GM18873 (cell line): ENCODE data around the gene C2orf78.
"Not testable (repeated sequence)": the region's sequence is repeated elsewhere in the genome, so short reads cannot be mapped to it uniquely, and the experiment has no call there.

Experiments used
- ATAC-seq: cut with Tn5 transposase; IDR thresholded peaks from one replicate; pipeline ENCODE4 v1.9.1; 2021; ENCODE audit warnings: mild to moderate bottlenecking, moderate library complexity, moderate number of reproducible peaks; ENCODE audit not compliant: unreplicated experiment, low FRiP score

C2orf78 gene

DNA sequence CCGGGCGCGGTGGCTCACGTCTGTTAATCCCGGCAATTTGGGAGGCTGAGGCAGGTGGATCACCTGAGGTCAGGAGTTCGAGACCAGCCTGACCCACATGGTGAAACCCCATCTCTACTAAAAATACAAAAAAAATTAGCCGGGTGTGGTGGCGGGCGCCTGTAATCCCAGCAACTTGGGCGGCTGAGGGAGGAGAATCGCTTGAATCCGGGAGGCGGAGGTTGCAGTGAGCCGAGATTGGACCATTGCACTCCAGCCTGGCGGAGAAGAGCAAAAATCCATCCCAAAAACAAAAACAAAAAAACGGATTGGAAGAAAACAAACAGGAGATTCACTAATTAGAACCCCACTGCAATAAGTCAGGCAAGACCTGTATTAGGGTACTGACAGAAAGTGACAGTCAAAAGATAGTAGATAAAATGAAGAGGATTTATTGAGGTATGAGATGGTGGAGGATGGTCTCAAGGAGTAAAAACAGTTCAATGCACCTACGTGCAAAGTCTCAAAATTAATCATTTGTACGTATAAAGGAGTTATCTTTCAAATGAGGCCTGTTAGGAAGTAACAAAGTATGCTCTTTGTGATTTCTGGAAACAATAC lies 5.0 kb upstream of the C2orf78 start:
- not testable (repeated sequence) for ATAC-seq

DNA sequence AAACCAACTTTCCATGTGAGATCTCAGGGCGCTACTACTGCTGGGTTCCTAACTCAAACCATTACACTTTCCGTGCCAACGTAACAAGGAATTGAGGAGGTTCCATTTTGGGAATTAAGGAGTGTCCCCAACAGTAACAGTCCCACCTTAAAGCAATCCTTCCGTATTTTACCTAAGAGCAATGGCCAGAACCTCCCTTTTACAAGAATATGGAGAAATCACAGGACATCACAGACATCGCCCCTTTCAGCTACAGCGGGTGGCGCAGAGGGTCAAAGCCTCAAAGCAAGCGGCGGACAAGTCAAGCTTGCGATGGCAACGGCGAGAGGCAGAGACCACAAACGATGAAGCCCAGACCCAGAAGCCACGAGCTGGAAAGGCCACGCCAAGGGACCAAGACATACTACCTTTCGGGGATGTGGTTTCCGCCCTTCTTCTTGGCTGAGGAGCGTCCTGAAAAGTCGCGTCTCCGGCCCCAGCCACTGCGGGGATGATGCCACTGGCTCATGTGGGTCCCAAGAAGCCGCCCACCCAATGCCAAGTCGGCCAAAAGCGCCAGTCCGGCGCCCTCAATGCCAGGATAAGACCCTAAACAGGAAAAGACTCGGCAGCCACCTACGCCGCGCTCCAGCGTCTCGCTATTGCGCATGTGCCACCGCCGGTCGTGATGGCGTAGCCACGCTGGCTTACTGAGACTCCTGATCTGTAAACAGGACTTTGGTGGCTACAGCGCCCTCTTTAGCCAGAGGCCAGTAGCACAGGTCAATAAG lies 4.3 kb upstream of the C2orf78 start, which contains the start of gene DUSP11:
Gene DUSP11 (minus strand): TSS at position 637 of the 770 bp plus-strand sequence. CDS start 129 bp downstream, at position 508.
- peak; percentile 97 for ATAC-seq

DNA sequence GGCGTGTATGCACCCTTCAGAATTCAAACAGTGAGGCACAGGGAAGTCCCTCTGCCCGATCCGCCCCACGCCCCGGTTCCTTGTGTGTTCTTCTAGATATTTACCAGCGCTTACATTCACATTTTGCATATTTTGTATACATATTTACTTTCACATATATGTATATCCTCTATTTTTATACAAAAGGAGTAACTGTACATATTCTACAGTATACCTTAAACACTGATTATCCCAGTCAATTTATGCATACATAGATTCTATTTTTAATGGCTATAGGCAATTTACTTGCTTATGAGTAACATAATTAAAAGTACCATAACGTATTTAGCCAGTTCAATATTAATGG lies 3.8 kb upstream of the C2orf78 start:
- no peak for ATAC-seq

DNA sequence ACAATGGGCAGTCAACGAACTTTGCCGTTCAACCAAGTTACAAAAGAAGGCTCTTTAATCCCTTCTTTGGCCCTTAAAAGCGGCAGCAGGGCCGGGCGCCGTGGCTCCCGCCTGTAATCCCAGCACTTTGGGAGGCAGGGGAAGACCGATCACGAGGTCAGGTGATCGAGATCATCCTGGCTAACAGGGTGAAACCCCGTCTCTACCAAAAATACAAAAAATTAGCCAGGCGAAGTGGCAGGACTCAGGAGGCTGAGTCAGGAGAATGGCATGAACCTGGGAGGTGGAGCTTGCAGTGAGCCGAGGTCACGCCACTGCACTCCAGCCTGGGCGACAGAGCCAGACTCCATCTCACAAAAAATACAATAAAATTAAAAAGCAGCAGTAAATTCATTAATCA lies 581 bp upstream of the C2orf78 start:
- ATAC-seq = not testable (repeated sequence)

DNA sequence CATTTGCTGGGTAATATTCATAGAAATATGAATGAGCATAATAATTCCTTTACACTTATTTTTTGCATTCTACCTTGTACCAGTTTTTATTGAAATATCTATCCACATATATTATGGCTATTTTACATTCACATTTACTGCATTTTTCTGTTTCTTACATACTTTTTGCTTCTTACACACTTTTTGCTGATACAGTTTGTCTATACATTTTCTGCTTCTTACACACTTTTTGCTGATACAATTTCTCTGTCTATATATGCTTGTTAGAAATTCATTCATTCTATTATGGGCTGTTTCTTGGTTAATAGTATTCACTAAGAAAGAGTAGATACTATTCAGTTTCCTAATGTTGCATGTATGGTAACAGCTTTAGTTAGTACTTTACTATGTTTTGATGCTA lies 27.9 kb downstream of the C2orf78 start:
- no peak for ATAC-seq

DNA sequence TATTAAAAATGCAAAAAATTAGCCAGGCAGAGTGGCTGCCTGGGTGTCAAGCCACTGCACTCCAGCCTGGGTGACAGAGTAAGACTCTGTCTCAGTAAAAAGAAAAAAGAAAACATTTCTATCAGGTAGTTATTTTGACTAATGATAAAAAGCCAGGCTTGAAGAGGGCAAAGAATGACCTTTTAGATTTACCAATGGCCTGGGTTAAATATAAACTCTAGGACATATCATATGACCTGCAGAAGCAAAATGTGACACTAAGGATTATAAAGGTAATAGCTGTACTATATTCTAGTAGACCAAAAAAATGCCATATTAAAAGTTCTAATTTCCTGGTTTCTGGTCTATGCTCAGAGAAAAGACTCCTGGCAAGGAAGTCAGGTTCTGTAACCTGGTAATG lies 28.7 kb downstream of the C2orf78 start:
- no peak for ATAC-seq

DNA sequence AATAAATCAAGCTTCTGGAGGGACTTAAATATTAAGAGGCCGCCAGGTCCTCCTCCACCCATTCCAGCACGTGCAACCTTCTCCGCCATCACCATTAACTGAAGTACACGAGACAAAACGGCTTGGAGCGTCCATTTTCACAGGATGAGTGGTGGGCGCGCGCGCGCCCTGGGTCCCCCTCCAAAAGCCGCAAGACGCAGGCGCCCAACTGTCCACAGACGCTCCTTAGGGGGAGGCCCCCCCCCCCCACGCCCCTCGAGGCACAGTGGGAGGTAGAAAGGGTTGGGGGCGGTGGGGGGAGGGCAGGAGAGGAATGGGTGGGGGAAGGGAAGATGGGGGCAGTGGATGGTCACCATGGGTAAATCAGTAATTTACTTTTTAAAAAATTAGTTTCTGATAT lies 34.3 kb downstream of the C2orf78 start:
- no peak for ATAC-seq

DNA sequence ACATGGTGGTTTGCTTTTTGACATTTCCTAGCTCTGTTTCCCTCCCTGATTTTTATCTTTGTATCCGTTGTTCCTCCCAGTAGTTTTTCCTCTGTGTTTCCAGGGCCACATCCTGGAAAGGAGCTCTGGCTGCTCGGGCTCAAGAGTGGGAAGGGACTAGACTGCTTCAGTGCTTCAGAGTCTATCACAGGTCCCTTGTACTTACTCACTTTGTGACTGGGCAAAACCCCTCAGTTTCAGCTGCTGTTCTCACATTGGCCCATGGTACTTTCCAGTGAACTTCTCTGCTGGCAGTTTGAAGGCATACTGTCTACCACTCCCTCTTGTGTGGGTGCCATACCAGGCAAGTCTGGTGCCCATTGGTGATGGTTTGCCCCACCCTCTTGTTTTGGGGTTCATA lies 37.2 kb downstream of the C2orf78 start:
- ATAC-seq = peak; percentile 66

DNA sequence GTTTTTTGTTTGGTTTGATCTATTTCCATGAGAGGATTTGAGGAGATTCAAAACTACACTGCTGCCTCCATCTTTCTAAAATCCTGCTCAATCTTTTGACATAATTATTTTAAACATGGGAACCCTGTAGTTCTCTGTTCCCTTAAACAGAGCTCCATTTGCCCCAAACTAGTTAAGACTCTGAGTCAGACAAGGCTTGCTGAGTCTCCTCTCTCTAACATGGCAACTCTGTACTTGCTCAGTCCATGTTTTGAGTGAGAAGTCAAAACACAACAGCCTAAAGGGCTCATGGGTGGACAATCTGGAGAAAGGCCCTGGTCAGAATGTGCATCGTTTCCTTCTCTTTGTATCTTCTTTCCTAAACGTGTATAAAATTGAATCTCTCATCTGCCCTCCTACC lies 37.7 kb downstream of the C2orf78 start:
- ATAC-seq = no peak

DNA sequence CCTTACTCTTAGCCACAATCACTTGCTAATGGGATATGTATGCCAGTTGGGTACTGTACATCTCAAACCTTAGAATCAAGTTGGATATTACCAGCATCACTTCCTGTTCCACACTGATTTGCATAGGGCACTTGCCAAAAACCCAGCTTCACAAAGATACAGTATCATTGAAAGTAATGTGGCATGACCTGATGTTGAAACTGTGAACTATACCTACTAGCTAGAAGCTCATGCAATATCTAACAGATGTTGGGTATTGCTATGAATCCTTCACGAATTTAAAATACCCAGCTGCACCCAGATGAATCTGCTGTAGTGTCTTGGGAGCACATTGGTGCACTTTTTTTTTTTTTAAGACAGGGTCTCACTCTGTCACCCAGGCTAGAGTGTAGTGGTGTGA lies 38.3 kb downstream of the C2orf78 start:
- peak; percentile 66 for ATAC-seq

DNA sequence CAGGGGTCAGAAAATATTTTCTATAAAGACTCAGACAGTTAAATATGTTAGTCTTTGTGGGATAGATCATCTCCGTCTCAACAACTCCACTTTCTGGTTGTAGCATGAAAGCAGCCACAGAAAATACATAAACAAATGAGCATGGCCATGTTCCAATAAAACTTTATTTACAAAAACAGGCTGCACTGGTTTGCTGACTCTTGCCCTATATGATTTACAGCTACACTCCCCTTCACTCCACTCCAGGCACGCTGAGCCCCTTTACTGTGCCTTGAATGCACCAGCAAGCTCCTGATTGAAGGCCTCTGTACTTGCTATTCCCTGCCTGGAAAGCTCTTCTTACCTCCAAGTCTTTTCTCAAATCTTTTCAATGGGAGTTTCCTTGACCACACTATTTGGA lies 39.0 kb downstream of the C2orf78 start:
- ATAC-seq = no peak

DNA sequence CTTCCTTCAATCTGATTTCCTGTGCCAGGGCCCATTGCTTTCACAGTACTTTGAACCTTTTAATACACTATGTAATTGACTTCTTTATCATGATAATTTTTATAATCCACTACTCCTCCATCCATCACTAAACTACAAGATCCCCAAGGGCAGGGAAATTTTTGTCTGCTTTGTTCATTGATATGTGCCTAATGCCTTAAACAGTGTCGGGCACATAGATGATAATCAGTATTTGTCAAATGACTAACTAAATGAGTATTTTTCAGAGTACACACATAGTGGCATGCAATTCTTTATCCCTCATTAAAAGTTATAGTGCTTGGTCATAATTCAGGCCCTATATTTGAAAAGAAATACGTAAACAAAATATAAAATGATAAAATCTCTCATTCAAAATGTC lies 39.4 kb downstream of the C2orf78 start:
- no peak for ATAC-seq

DNA sequence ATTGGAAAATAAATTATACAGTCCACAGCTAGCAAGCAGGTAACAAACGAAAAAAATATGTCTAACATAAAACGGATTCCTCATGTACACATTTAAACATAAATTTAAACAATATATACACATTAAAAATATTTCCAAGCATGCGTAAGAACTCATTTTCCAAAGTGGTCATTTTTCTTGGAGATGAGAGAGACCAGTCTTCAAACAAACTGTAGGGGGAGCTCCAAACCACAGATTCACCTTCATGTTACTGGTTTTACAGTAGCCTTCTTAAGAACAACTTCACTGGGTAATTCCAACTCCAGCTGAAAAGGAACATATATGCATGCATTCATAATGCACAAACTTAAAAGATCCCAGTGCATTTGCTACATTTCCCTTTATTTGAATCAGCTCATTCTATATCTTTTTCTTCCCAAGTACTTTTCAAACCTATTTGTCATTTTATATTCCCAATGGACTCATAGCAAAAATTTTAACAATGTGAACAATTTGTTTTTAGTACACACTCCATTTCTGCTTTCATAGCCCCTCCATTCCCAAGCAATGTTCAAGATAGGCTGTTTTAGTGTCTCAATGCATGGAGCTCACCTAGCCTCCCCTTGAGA lies 40.0 kb downstream of the C2orf78 start:
- ATAC-seq = no peak

DNA sequence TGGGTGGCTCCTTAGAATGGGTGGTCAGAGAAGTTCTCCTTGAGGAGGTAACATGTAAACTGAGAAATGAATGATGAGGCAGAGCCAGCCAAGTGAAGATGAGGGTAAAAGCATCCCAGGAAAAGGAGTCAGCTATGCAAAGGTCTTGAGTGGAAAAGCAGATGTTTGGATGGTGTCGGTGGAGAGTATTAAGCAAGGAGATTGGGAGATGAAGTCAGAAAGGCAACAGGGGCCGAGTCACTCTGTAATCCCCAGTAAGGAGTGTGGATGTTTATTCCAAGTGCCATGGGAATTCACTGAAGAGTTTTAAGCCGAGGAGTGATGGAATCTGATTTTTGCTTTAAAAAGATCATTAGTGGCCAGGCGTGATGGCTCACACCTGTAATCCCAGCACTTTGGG lies 41.4 kb downstream of the C2orf78 start:
- ATAC-seq = no peak

DNA sequence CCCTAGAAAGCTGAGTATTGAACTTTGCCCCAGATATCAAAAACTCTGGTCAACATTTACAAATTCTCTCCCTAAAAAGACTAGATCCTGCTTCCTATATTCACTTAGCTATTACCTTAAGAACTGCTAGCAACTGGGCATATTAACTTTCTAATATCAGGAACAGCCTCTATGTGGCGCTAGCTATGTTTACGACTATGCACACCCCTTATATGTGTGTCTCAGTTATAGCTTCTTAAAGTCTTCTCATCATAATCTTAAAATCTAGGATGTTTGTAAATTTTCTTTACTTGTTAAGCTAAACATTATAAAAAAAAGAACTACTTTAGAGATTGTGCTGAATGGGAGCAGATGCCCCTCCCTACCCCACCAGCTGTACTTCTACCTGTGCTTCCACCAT lies 43.0 kb downstream of the C2orf78 start:
- ATAC-seq = no peak

DNA sequence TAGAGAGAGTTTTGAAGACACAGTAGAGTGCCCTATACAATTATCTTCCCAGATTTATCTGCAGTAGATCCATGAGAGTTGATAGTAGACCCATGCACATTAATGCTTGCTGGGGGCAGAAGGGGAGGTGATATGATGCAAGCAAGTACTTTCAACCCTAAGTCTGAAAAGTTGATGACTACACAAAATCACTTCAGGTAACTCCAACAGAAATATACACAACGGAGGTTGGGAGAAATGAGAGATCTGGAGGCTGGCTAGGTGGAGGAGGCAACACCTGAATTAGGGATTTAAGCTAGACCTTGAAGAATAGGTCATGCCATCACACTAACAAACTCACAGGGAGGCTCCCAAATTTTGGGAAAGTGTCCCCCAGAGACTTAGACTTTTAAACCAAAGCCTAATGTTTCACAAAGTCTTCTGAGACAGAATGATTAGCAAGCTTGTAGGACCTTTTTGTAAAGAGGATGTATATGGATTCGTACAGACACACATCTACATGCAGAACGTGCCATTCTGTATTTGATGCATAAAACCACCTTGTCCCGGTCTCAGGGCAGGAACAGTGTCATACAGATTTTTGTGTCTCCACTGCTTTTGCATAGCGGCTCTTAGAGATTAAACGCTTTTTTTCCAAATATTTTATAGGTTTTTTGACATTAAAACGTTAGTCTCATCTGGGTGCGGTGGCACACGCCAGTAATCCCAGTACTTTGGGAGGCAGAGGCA lies 43.8 kb downstream of the C2orf78 start:
- no peak for ATAC-seq

DNA sequence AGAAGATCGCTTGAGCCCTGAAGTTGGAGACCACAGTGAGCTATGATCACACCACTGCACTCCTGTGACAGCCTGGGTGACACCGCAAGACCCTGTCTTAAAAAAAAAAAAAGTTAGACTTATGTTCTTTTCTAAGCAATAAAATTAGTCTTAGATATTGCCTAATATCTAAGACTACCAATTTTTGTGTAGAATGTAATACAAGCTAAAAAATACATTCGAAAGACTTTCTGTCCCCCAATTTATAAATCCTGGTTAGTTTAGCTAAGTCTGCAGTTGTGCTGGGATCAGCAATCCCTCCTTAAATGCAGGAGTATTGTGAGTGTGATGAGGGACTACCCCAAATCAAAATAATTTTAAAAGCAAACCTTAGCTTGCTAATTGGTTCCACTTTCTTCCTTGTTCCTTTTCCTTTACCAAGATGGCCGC lies 44.4 kb downstream of the C2orf78 start:
- no peak for ATAC-seq

DNA sequence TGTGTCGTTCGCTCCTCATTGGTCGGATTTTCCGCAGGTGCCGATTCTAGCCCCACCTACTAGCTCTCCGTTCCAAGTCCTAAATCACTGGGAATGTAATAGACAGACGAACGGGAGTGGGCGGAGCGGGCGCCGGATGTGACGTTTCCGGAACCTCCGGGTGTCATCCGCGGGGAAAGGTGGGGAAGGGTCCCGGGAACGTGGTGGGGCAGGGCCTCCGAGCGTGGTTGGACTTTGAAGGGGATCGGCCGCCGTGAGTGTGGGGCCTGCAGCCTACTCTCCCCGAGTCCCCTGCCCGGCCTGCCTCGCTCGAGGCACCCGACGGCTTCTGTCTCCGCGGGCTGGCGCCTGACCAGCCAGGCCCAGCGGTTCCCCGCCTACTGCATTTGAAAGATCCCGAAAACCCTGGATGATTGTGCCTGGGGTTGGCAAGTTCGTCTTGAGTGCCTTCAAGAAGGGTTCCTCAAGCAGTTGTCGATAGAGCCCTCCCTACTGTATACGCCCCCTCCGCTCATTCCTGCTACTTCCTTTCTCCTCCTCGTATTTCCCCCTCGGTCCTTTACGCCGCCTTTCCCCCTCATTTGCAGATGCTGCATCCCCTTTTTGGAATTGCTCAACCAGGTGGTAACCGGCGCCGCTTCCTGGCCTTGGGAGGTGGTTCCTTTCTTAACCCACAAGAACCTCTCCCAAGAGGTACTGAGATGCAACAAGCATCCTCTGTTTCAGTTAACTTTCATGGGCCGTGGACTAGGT lies 45.0 kb downstream of the C2orf78 start, which contains the start of gene STAMBP:
Gene STAMBP (plus strand): TSS at position 144 of the 753 bp plus-strand sequence. CDS start 1,896 bp downstream, outside the sequence.
- ATAC-seq = peak; percentile 79

DNA sequence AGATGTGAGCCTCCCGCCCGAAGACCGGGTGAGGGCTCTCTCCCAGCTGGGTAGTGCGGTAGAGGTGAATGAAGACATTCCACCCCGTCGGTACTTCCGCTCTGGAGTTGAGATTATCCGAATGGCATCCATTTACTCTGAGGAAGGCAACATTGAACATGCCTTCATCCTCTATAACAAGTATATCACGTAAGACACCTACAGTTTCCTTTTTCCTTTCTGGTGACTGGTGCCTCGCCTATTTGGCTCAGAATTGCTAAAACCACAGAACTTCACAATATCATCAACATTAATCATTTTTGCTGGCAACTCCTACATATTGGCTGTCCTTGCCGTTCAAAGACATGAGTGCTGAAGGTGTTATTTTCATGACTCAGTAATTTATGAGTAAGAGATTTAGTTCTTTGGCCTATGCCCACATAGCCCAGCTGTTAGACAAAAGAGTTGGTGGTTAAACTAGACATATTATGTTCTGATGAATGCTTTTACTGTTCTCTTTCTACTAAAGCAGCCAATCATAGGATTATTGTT lies 47.0 kb downstream of the C2orf78 start:
- no peak for ATAC-seq

DNA sequence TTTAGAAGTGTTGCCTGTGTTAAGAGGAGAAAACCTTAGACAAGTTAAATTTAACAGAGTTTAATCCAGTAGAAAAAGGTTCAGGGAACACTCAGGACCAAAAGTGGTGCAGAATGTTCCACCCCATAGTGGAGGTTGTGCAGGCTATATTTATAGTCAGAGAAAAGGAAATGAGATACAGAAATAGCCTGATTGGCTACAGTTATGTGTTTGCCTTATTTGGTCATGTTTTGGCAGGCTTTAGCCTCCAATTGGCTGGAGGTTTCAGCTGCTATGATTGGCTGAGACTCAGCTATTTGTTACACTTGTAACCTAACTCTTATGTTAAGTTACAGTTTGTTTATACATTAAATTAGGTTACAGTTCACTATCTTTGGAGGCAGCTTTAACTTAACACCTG lies 48.9 kb downstream of the C2orf78 start:
- no peak for ATAC-seq
